MG63 (cell line): ENCODE results near the gene TMEM170B. TPM values are rescaled to one million over a fixed set of nuclear protein-coding genes. Genes with fewer than 3 reads are reported as not detected.

Experiments used
- DNase-seq: peaks from one replicate; pipeline ENCODE4 v3.0.0-alpha.2; 2020
- H3K27me3 ChIP-seq: fragments of 250-450 bp; sonication (Bioruptor Pico); 2 replicates; pipeline ENCODE4 v1.5.1; 2020; ENCODE audit warnings: mild to moderate bottlenecking, moderate library complexity
- H3K36me3 ChIP-seq: fragments of 250-450 bp; sonication (Bioruptor Pico); 2 replicates; pipeline ENCODE4 v1.5.1; 2020; ENCODE audit warnings: mild to moderate bottlenecking, moderate library complexity
- H3K4me3 ChIP-seq: fragments of 250-450 bp; sonication (Bioruptor Pico); 2 replicates; pipeline ENCODE4 v1.5.1; 2020; ENCODE audit warnings: mild to moderate bottlenecking, moderate library complexity
- H3K9me3 ChIP-seq: fragments of 250-450 bp; sonication (Bioruptor Pico); 2 replicates; pipeline ENCODE4 v1.5.1; 2020; ENCODE audit warnings: mild to moderate bottlenecking, moderate library complexity
- total RNA-seq: library from RNA; depleted of rRNA; stranded (reverse); fragments of >200 nt; shearing (Covaris generic); gene quantifications from 2 replicates; pipeline ENCODE4 v1.2.3, GENCODE V29; 2014; ENCODE audit warnings: low replicate concordance; rRNA removed

The TMEM170B gene
- total RNA-seq, 1 experiment from 2014 or later, result 3.9 TPM

- Histone ChIP-seq H3K27me3 (no peaks in the 10 kb centered on the region), H3K36me3 (peaks cover 6% of the 10 kb centered on the region; the same call in 1 of the 2 replicates), H3K9me3 (peaks cover 6% of the 10 kb centered on the region), H3K4me3 (no peak overlapping the region)
- DNase-seq, result peak; percentile 99
Measured at GRCh38 chr6:11616200-11616611, 78.7 kb downstream of the TMEM170B start.

- no peak for DNase-seq
Measured at GRCh38 chr6:11618533-11618932, 81.0 kb downstream of the TMEM170B start.

GRCh38 chr6:11621119-11621518 is 83.6 kb downstream of the TMEM170B start:
- H3K4me3 ChIP-seq, result no peak overlapping the region
- no peaks in the 10 kb centered on the region for H3K27me3 ChIP-seq
- DNase-seq, result no peak
- H3K36me3 ChIP-seq, result no peaks in the 10 kb centered on the region
- peaks cover 5% of the 10 kb centered on the region for H3K9me3 ChIP-seq

More at GRCh38 chr6:11618533-11618932, 81.0 kb downstream of the TMEM170B start:
- Histone ChIP-seq H3K27me3 (no peaks in the 10 kb centered on the region), H3K4me3 (no peak overlapping the region), H3K36me3 (peaks cover 6% of the 10 kb centered on the region; the same call in 1 of the 2 replicates), H3K9me3 (peaks cover 9% of the 10 kb centered on the region)

- Histone ChIP-seq H3K4me3 (no peak overlapping the region), H3K36me3 (no peaks in the 10 kb centered on the region), H3K9me3 (peaks cover 5% of the 10 kb centered on the region), H3K27me3 (no peaks in the 10 kb centered on the region)
- no peak for DNase-seq
Measured at GRCh38 chr6:11622156-11622555, 84.6 kb downstream of the TMEM170B start.

- no peaks in the 10 kb centered on the region for H3K27me3 ChIP-seq
- H3K4me3 ChIP-seq, result no peak overlapping the region
- DNase-seq, result no peak
- no peaks in the 10 kb centered on the region for H3K36me3 ChIP-seq
- peaks cover 5% of the 10 kb centered on the region for H3K9me3 ChIP-seq
Measured at GRCh38 chr6:11623272-11623671, 85.7 kb downstream of the TMEM170B start.

GRCh38 chr6:11625302-11625701 is 87.8 kb downstream of the TMEM170B start:
- Histone ChIP-seq H3K27me3 (no peaks in the 10 kb centered on the region), H3K9me3 (peaks cover 5% of the 10 kb centered on the region), H3K36me3 (no peaks in the 10 kb centered on the region), H3K4me3 (no peak overlapping the region)
- DNase-seq, result no peak

- DNase-seq, result no peak
- H3K4me3 ChIP-seq, result no peak overlapping the region
- H3K9me3 ChIP-seq, result peaks cover 5% of the 10 kb centered on the region
- no peaks in the 10 kb centered on the region for H3K36me3 ChIP-seq
- no peaks in the 10 kb centered on the region for H3K27me3 ChIP-seq
Measured at GRCh38 chr6:11626356-11626755, 88.8 kb downstream of the TMEM170B start.

- no peaks in the 10 kb centered on the region for H3K36me3 ChIP-seq
- H3K27me3 ChIP-seq, result no peaks in the 10 kb centered on the region
- H3K9me3 ChIP-seq, result peaks cover 3% of the 10 kb centered on the region
- no peak for DNase-seq
- H3K4me3 ChIP-seq, result no peak overlapping the region
Measured at GRCh38 chr6:11628562-11628961, 91.0 kb downstream of the TMEM170B start.

GRCh38 chr6:11631008-11631407 is 93.5 kb downstream of the TMEM170B start:
- Histone ChIP-seq H3K4me3 (no peak overlapping the region), H3K36me3 (no peaks in the 10 kb centered on the region), H3K27me3 (no peaks in the 10 kb centered on the region), H3K9me3 (no peaks in the 10 kb centered on the region)
- DNase-seq, result no peak

GRCh38 chr6:11631539-11631938 is 94.0 kb downstream of the TMEM170B start:
- H3K9me3 ChIP-seq, result no peaks in the 10 kb centered on the region
- H3K36me3 ChIP-seq, result no peaks in the 10 kb centered on the region
- no peak overlapping the region for H3K4me3 ChIP-seq
- no peak for DNase-seq
- H3K27me3 ChIP-seq, result no peaks in the 10 kb centered on the region

GRCh38 chr6:11632231-11632630 is 94.7 kb downstream of the TMEM170B start:
- peak; percentile 79 for DNase-seq
- Histone ChIP-seq H3K9me3 (no peaks in the 10 kb centered on the region), H3K4me3 (no peak overlapping the region), H3K36me3 (no peaks in the 10 kb centered on the region), H3K27me3 (no peaks in the 10 kb centered on the region)

GRCh38 chr6:11632795-11633511 is 95.4 kb downstream of the TMEM170B start:
- Histone ChIP-seq H3K27me3 (no peaks in the 10 kb centered on the region), H3K4me3 (no peak overlapping the region), H3K36me3 (no peaks in the 10 kb centered on the region), H3K9me3 (no peaks in the 10 kb centered on the region)
- peak; percentile 75 for DNase-seq

Other genes starting within 250 kb of the TMEM170B start
- gene ADTRP, start 241.1 kb downstream of the TMEM170B start, total RNA-seq, result 1.5 and 2.1 TPM in 2 replicates